Stimulated activated CD4-positive, alpha-beta T cell treated with anti-CD3 and anti-CD28 coated beads, Interleukin-4, amount 100 ng/mL, for 1 hour (primary cell): ENCODE data around the gene SPTLC2.
"Not testable (repeated sequence)": the region's sequence is repeated elsewhere in the genome, so short reads cannot be mapped to it uniquely, and the experiment has no call there.

Source experiments
- DNase-seq: peaks from one replicate; pipeline ENCODE4 v3.0.0-alpha.2; 2020

SPTLC2 gene

GRCh38 chr14:77584809-77585208 is 31.6 kb downstream of the SPTLC2 start:
- no peak for DNase-seq

- no peak for DNase-seq
Observed at GRCh38 chr14:77583657-77584056, 32.8 kb downstream of the SPTLC2 start.

GRCh38 chr14:77582511-77582910 is 33.9 kb downstream of the SPTLC2 start:
- DNase-seq = no peak

GRCh38 chr14:77580964-77581505 is 35.4 kb downstream of the SPTLC2 start:
- DNase-seq = no peak

- no peak for DNase-seq
Observed at GRCh38 chr14:77580477-77580876, 36.0 kb downstream of the SPTLC2 start.

- no peak for DNase-seq
Observed at GRCh38 chr14:77579780-77580179, 36.7 kb downstream of the SPTLC2 start.

- no peak for DNase-seq
Observed at GRCh38 chr14:77579065-77579464, 37.4 kb downstream of the SPTLC2 start.

GRCh38 chr14:77574446-77575115 is 41.9 kb downstream of the SPTLC2 start:
- DNase-seq = no peak

GRCh38 chr14:77573964-77574363 is 42.5 kb downstream of the SPTLC2 start:
- no peak for DNase-seq

- no peak for DNase-seq
Observed at GRCh38 chr14:77570706-77571268, 45.6 kb downstream of the SPTLC2 start.

- DNase-seq = no peak
Observed at GRCh38 chr14:77565994-77566305, 50.5 kb downstream of the SPTLC2 start.

- no peak for DNase-seq
Observed at GRCh38 chr14:77565289-77565993, 51.0 kb downstream of the SPTLC2 start.

- DNase-seq = no peak
Observed at GRCh38 chr14:77562681-77563080, 53.8 kb downstream of the SPTLC2 start.

GRCh38 chr14:77561881-77562280 is 54.6 kb downstream of the SPTLC2 start:
- no peak for DNase-seq

GRCh38 chr14:77559381-77559780 is 57.1 kb downstream of the SPTLC2 start:
- no peak for DNase-seq

GRCh38 chr14:77557391-77557790 is 59.0 kb downstream of the SPTLC2 start:
- no peak for DNase-seq

GRCh38 chr14:77556946-77557345 is 59.5 kb downstream of the SPTLC2 start:
- no peak for DNase-seq

GRCh38 chr14:77554816-77555599 is 61.4 kb downstream of the SPTLC2 start:
- DNase-seq = no peak

- no peak for DNase-seq
Observed at GRCh38 chr14:77554207-77554606, 62.2 kb downstream of the SPTLC2 start.

GRCh38 chr14:77549451-77549850 is 67.0 kb downstream of the SPTLC2 start:
- DNase-seq = no peak

- DNase-seq = no peak
Observed at GRCh38 chr14:77547512-77548180, 68.8 kb downstream of the SPTLC2 start.

- DNase-seq = not testable (repeated sequence)
Observed at GRCh38 chr14:77545171-77545570, 71.3 kb downstream of the SPTLC2 start.

GRCh38 chr14:77544571-77544970 is 71.9 kb downstream of the SPTLC2 start:
- DNase-seq = no peak
